ENCODE results near the gene RBM20.

The RBM20 gene

DNA sequence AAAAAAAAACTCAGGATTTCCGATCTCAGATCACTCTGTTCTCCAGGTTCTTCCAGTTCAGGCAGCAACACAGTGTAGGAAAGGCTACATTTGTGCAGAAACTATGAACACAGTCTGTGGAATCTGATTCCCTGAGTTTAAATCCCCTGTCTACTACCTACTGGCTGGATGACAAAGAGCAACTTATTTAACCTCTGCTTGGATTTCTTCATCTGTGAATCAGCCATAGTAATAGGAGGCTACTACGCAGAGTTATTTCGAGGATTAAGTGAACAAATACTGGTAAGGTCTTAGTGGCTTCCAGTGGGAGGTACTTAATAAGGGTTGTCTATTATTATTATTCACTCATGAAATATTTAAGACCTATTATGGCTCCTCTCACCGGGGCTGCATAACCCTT, 183.3 kb downstream of the RBM20 start:
- no CpG with 5 or more reads among the region's 4 CpGs for WGBS (ENCODE audit: extremely low coverage, insufficient coverage, low lambda C conversion rate)
- no peak overlapping the region for H3K18ac ChIP-seq (ENCODE audit: low read length)

DNA sequence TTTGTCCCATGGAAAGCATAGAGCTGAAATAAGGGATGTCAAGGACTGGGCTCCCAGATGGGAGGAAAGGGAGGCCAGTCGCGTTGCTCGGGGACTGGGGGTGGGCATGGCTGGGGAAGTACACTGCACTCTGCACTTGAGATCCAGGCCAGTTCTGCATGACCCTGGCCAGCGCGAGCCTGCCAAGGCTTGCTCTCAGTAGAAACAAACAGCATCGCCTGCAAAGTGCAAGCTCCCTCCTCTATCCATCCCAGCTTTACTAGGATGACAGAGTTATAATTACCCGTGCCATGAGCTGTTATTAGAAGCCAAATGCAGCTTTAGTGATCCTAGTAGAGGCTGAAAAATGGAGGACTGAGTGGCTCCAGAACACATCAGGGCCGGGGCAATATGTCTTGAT, 183.7 kb downstream of the RBM20 start:
- H3K4me1 ChIP-seq (ENCODE audit: control insufficient read depth, low read depth, low read length), result peaks cover 4% of the 10 kb centered on the region
- H4K8ac ChIP-seq (ENCODE audit: low read depth, low read length), result no peak overlapping the region
- no peak overlapping the region for H2AK5ac ChIP-seq (ENCODE audit: low read length)
- H3K56ac ChIP-seq (ENCODE audit: low read length), result no peak overlapping the region
- no peak overlapping the region for H2BK15ac ChIP-seq (replicated peaks; ENCODE audit: low read depth)
- no peak overlapping the region for H4K5ac ChIP-seq (ENCODE audit: low read length)
- H3K79me2 ChIP-seq (ENCODE audit: control insufficient read depth, insufficient read depth, low read length), result no peaks in the 10 kb centered on the region
- H3K9ac ChIP-seq (ENCODE audit: low read length), result no peak overlapping the region
- no peak overlapping the region for H3K18ac ChIP-seq (ENCODE audit: low read length)
- H2BK120ac ChIP-seq (ENCODE audit: low read depth, low read length), result no peak overlapping the region
- H3K4me2 ChIP-seq (ENCODE audit: low read length), result no peak overlapping the region
- H3K4me3 ChIP-seq (ENCODE audit: low read length), result no peak overlapping the region
- H3K4ac ChIP-seq (ENCODE audit: low read depth, low read length), result no peak overlapping the region
- no peak for DNase-seq
- no peaks in the 10 kb centered on the region for H3K79me1 ChIP-seq (ENCODE audit: low read length)
- no peaks in the 10 kb centered on the region for H3K27me3 ChIP-seq (ENCODE audit: insufficient read depth, low read length, poor library complexity)
- no CpG with 5 or more reads among the region's 8 CpGs for WGBS (ENCODE audit: extremely low coverage, insufficient coverage, low lambda C conversion rate)
- no peak overlapping the region for H3K23ac ChIP-seq (ENCODE audit: low read length)
- H3K27ac ChIP-seq (ENCODE audit: low read depth, low read length), result no peak overlapping the region
- no peak overlapping the region for H2BK5ac ChIP-seq (ENCODE audit: low read length)
- no peaks in the 10 kb centered on the region for H3K36me3 ChIP-seq (ENCODE audit: control insufficient read depth, insufficient read depth, low read length)

More for the DNA sequence above, 183.3 kb downstream of the RBM20 start:
- Histone ChIP-seq H4K8ac (ENCODE audit: low read depth, low read length) (no peak overlapping the region), H3K4me3 (ENCODE audit: low read length) (no peak overlapping the region), H3K79me1 (ENCODE audit: low read length) (no peaks in the 10 kb centered on the region), H2BK5ac (ENCODE audit: low read length) (no peak overlapping the region), H4K5ac (ENCODE audit: low read length) (no peak overlapping the region), H2BK15ac (replicated peaks; ENCODE audit: low read depth) (no peak overlapping the region), H3K4me1 (ENCODE audit: control insufficient read depth, low read depth, low read length) (peaks cover 6% of the 10 kb centered on the region), H3K36me3 (ENCODE audit: control insufficient read depth, insufficient read depth, low read length) (no peaks in the 10 kb centered on the region), H3K23ac (ENCODE audit: low read length) (no peak overlapping the region), H3K4me2 (ENCODE audit: low read length) (no peak overlapping the region), H3K9ac (ENCODE audit: low read length) (no peak overlapping the region), H3K79me2 (ENCODE audit: control insufficient read depth, insufficient read depth, low read length) (no peaks in the 10 kb centered on the region), H2AK5ac (ENCODE audit: low read length) (no peak overlapping the region), H3K27ac (ENCODE audit: low read depth, low read length) (no peak overlapping the region), H2BK120ac (ENCODE audit: low read depth, low read length) (no peak overlapping the region), H3K27me3 (ENCODE audit: insufficient read depth, low read length, poor library complexity) (no peaks in the 10 kb centered on the region), H3K4ac (ENCODE audit: low read depth, low read length) (no peak overlapping the region), H3K56ac (ENCODE audit: low read length) (no peak overlapping the region)
- no peak for DNase-seq

DNA sequence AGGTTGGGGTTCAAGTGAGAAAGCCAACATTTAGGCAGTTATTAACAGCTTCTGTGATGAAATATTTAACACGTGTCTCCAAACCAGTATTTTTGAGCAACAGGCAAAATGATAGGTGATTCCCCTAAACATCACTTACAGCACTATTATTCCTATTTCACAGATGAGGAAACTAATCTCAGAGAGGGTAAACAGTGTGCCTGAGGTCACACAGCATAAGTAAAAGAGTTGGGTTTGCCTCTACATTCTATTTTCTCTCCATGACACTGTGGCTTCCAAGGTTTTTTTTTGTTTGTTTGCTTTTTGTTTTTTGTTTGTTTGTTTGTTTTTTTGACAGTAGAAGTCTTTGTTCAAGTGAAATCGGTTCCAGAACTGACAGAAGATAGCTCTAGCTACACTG, 184.4 kb downstream of the RBM20 start:
- H3K27ac ChIP-seq (ENCODE audit: low read depth, low read length), result no peak overlapping the region
- WGBS (ENCODE audit: extremely low coverage, insufficient coverage, low lambda C conversion rate), result no CpG with 5 or more reads among the region's 2 CpGs
- no peak overlapping the region for H4K5ac ChIP-seq (ENCODE audit: low read length)
- no peak overlapping the region for H3K4me3 ChIP-seq (ENCODE audit: low read length)
- H3K9ac ChIP-seq (ENCODE audit: low read length), result no peak overlapping the region
- no peak overlapping the region for H3K4me2 ChIP-seq (ENCODE audit: low read length)
- no peak overlapping the region for H3K56ac ChIP-seq (ENCODE audit: low read length)
- H2BK15ac ChIP-seq (replicated peaks; ENCODE audit: low read depth), result no peak overlapping the region
- no peaks in the 10 kb centered on the region for H3K79me1 ChIP-seq (ENCODE audit: low read length)
- H3K27me3 ChIP-seq (ENCODE audit: insufficient read depth, low read length, poor library complexity), result no peaks in the 10 kb centered on the region
- H2BK120ac ChIP-seq (ENCODE audit: low read depth, low read length), result no peak overlapping the region
- H2BK5ac ChIP-seq (ENCODE audit: low read length), result no peak overlapping the region
- no peaks in the 10 kb centered on the region for H3K4me1 ChIP-seq (ENCODE audit: control insufficient read depth, low read depth, low read length)
- H3K18ac ChIP-seq (ENCODE audit: low read length), result no peak overlapping the region
- no peaks in the 10 kb centered on the region for H3K79me2 ChIP-seq (ENCODE audit: control insufficient read depth, insufficient read depth, low read length)
- no peak overlapping the region for H2AK5ac ChIP-seq (ENCODE audit: low read length)
- no peak overlapping the region for H3K23ac ChIP-seq (ENCODE audit: low read length)
- H3K36me3 ChIP-seq (ENCODE audit: control insufficient read depth, insufficient read depth, low read length), result no peaks in the 10 kb centered on the region
- H4K8ac ChIP-seq (ENCODE audit: low read depth, low read length), result no peak overlapping the region
- no peak overlapping the region for H3K4ac ChIP-seq (ENCODE audit: low read depth, low read length)
- DNase-seq, result no peak

DNA sequence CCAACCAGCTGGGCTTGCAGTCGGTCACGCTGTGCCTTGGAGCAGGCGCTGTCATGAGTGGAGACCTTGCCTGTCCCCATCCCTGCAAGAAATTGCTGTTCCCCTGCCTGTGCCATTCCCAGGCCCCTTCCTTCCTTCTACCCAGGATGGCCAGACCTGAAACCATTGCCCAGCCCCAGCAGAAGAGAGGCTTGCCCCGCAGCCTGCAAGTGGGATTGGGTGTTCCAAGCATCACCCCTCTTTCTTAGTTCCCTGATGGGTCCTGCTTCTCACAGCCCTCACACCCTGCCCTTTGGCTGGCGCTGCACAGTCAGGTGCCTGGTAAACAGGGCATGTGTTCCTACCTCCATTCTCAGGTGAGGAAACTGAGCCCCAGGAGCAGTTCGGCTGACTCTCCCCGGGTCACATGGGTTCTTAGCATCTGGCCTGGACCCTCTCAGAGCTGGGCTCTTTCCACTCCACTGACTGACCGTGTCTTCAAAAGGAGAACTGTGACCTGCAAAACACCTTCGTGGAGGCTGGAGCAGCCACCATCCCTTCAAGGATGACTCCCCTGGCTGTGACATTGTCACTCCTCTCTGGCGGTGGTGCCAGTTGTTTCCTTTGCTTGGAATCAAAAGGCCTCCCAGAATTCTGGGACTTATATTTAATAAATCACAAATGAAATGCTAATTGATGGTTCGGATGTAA, 185.7 kb downstream of the RBM20 start:
- H3K56ac ChIP-seq (ENCODE audit: low read length), result no peak overlapping the region
- H3K27ac ChIP-seq (ENCODE audit: low read depth, low read length), result no peak overlapping the region
- H3K4me3 ChIP-seq (ENCODE audit: low read length), result no peak overlapping the region
- no peak overlapping the region for H2BK120ac ChIP-seq (ENCODE audit: low read depth, low read length)
- H2BK5ac ChIP-seq (ENCODE audit: low read length), result no peak overlapping the region
- H3K79me2 ChIP-seq (ENCODE audit: control insufficient read depth, insufficient read depth, low read length), result no peaks in the 10 kb centered on the region
- no peak overlapping the region for H3K4me2 ChIP-seq (ENCODE audit: low read length)
- H3K79me1 ChIP-seq (ENCODE audit: low read length), result no peaks in the 10 kb centered on the region
- no peak overlapping the region for H4K8ac ChIP-seq (ENCODE audit: low read depth, low read length)
- no peak overlapping the region for H3K9ac ChIP-seq (ENCODE audit: low read length)
- H4K5ac ChIP-seq (ENCODE audit: low read length), result no peak overlapping the region
- H2BK15ac ChIP-seq (replicated peaks; ENCODE audit: low read depth), result no peak overlapping the region
- no peak overlapping the region for H3K23ac ChIP-seq (ENCODE audit: low read length)
- WGBS (ENCODE audit: extremely low coverage, insufficient coverage, low lambda C conversion rate), result no CpG with 5 or more reads among the region's 11 CpGs
- H2AK5ac ChIP-seq (ENCODE audit: low read length), result no peak overlapping the region
- no peak for DNase-seq
- no peaks in the 10 kb centered on the region for H3K27me3 ChIP-seq (ENCODE audit: insufficient read depth, low read length, poor library complexity)
- H3K18ac ChIP-seq (ENCODE audit: low read length), result no peak overlapping the region
- no peak overlapping the region for H3K4ac ChIP-seq (ENCODE audit: low read depth, low read length)
- H3K4me1 ChIP-seq (ENCODE audit: control insufficient read depth, low read depth, low read length), result no peaks in the 10 kb centered on the region
- no peaks in the 10 kb centered on the region for H3K36me3 ChIP-seq (ENCODE audit: control insufficient read depth, insufficient read depth, low read length)

DNA sequence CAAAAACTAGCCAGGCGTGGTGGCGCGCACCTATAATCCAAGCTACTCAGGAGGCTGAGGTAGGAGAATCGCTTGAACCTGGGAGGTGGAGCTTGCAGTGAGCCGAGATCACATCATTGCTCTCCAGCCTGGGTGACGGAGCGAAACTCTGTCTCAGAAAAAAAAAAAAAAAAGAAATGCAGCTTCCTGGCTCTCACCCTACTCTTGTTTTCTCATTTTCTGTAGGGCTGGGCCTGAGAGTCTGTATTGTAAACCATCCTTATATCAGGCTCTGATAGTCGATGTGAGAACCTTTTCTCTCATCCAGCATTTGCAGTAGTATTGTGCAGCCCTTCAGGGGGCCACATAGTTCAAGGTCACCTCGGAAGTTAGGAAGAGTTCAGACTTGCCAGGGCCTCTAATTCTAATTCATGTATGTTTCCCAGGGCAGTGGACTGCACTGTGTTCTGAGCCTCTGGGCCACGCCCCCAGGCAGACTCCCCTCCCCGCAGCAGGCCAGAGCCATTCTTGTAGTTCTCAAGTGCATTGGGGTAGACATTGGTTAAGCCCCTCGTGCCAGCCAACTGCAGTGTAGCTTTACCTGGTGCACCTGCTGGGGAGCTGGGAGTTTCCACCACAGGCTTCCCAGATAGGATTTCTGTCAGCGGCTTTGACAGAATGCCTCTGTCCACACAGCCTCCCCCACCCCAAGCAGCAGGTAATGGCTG, 189.3 kb downstream of the RBM20 start:
- H2BK15ac ChIP-seq (replicated peaks; ENCODE audit: low read depth), result no peak overlapping the region
- no peak for DNase-seq
- no peak overlapping the region for H4K8ac ChIP-seq (ENCODE audit: low read depth, low read length)
- no peaks in the 10 kb centered on the region for H3K27me3 ChIP-seq (ENCODE audit: insufficient read depth, low read length, poor library complexity)
- H3K27ac ChIP-seq (ENCODE audit: low read depth, low read length), result no peak overlapping the region
- H3K36me3 ChIP-seq (ENCODE audit: control insufficient read depth, insufficient read depth, low read length), result no peaks in the 10 kb centered on the region
- no peaks in the 10 kb centered on the region for H3K79me2 ChIP-seq (ENCODE audit: control insufficient read depth, insufficient read depth, low read length)
- no peak overlapping the region for H3K4ac ChIP-seq (ENCODE audit: low read depth, low read length)
- H2BK5ac ChIP-seq (ENCODE audit: low read length), result no peak overlapping the region
- no peak overlapping the region for H2BK120ac ChIP-seq (ENCODE audit: low read depth, low read length)
- WGBS (ENCODE audit: extremely low coverage, insufficient coverage, low lambda C conversion rate), result no CpG with 5 or more reads among the region's 13 CpGs
- H3K56ac ChIP-seq (ENCODE audit: low read length), result no peak overlapping the region
- no peak overlapping the region for H4K5ac ChIP-seq (ENCODE audit: low read length)
- H3K18ac ChIP-seq (ENCODE audit: low read length), result no peak overlapping the region
- no peak overlapping the region for H3K9ac ChIP-seq (ENCODE audit: low read length)
- H3K4me3 ChIP-seq (ENCODE audit: low read length), result no peak overlapping the region
- no peak overlapping the region for H2AK5ac ChIP-seq (ENCODE audit: low read length)
- no peaks in the 10 kb centered on the region for H3K79me1 ChIP-seq (ENCODE audit: low read length)
- H3K4me2 ChIP-seq (ENCODE audit: low read length), result no peak overlapping the region
- no peaks in the 10 kb centered on the region for H3K4me1 ChIP-seq (ENCODE audit: control insufficient read depth, low read depth, low read length)
- no peak overlapping the region for H3K23ac ChIP-seq (ENCODE audit: low read length)
